Endometrial microvascular endothelial cells (primary cell): ENCODE results near the gene MYL9. TPM values are rescaled to one million over a fixed set of nuclear protein-coding genes. Genes with fewer than 3 reads are reported as not detected.
"Not testable (repeated sequence)": the region's sequence is repeated elsewhere in the genome, so short reads cannot be mapped to it uniquely, and the experiment has no call there.

ENCODE experiments used
- in situ Hi-C: cut with HindIII; loops from 2 replicates; pipeline ENCODE4 v1.10.0; 2017; ENCODE audit warnings: low sequenced_read_pairs, low pct_unique_long_range_greater_than_20kb; ENCODE audit errors: inconsistent ontology term
- total RNA-seq: library from RNA; depleted of rRNA; stranded (reverse); fragments of >200 nt; gene quantifications from one replicate; pipeline ENCODE4 v1.2.3, GENCODE V29; 2015; ENCODE audit errors: inconsistent ontology term

Gene MYL9
- total RNA-seq, 1 donor from 2014 or later, result 45.0 TPM

DNA sequence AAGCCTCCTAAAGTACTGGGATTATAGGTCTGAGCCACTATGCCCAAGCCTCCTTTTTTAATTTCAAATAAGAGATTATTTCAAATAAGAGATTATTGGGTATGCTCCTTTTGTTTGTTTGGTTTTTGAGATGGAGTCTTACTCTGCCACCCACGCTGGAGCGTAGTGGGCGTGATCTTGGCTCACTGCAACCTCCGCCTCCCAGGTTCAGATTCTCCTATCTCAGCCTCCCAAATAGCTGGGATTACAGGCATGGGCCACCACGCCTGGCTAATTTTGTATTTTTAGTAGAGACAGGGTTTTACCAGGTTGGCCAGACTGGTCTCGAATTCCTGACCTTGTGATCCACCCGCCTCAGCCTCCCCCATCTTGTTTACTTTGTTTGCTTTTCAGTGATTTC lies 18.9 kb upstream of the MYL9 start:
- in situ Hi-C loops, result not testable (repeated sequence)

GRCh38 chr20:36523341-36523740 lies 18.0 kb upstream of the MYL9 start:
- in situ Hi-C loops, result no loop called here

DNA sequence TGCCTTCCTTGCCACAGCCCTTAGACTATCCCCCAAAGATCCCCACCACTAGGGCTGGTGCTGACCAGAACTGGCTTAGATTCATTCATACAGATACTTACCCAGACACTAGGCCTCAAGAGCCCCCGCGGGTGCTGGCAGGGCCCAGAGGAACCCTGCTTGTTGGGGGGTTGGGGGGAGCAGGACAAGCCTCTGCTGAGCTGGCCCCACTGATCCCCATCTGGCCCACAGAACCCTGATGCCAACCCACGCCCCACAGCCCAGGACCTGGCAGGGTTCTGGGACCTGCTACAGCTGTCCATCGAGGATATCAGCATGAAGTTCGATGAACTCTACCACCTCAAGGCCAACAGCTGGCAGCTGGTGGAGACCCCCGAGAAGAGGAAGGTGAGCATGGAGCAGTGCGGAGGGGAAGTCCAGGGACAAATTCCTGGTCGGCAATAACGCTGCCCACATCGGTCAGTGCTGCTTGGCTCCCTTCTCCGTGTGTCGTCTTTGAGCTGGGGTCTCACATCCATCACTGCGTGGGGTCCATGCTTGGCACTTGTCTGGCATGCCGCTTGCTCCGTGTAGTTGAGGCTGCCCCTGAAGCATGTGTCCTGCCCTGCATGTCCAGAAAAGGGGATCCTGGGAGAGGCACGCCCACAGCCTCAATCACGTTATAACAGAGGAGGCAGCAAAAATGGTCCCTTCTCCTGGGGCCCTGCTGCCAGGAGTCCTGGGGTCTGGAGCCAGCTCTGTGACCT lies 15.5 kb upstream of the MYL9 start:
- in situ Hi-C loops, result no loop called here

- in situ Hi-C loops, result no loop called here
These were observed 14.8 kb upstream of the MYL9 start for GRCh38 chr20:36526521-36527011.

GRCh38 chr20:36527331-36528125 lies 13.8 kb upstream of the MYL9 start:
- in situ Hi-C loops, result no loop called here

DNA sequence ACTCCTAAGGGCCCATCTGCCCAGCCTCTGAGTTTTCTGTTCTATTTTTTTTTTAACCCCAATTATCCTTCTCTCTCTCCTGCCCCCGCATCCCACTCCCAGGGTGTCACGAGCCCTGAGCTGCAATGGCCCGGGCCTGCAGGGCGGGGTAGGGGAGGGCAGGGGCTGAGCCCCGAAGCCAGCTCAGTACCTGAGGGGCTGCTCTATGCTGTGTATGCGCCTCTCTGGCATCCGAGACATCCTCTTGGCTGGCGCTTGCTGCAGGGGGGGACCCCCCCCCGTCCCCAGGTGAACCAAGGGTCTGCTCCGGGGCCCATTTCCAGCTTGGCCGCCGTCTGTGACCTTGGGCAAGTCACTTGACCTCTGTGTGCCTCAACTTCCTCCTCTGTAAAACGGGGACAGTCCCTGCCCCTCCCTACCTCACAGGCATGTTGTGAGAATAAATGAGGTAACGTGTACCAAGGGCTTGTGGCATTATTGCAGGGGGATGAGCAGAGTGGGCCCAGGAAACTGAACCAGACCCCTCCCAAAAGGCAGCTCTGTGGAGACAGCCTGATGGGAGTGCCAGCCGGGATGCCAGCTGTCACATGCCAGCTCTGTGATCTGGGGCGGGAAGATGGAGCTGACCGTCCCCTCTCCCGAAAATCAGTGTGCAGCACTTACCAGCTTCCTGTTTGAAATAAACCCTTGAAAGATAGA lies 13.0 kb upstream of the MYL9 start:
- in situ Hi-C loops, result no loop called here

- in situ Hi-C loops, result no loop called here
These were observed 12.4 kb upstream of the MYL9 start for GRCh38 chr20:36528875-36529417.

- in situ Hi-C loops, result no loop called here
These were observed 8.9 kb upstream of the MYL9 start for GRCh38 chr20:36532388-36532787.

GRCh38 chr20:36532822-36533221 lies 8.5 kb upstream of the MYL9 start:
- in situ Hi-C loops, result no loop called here

DNA sequence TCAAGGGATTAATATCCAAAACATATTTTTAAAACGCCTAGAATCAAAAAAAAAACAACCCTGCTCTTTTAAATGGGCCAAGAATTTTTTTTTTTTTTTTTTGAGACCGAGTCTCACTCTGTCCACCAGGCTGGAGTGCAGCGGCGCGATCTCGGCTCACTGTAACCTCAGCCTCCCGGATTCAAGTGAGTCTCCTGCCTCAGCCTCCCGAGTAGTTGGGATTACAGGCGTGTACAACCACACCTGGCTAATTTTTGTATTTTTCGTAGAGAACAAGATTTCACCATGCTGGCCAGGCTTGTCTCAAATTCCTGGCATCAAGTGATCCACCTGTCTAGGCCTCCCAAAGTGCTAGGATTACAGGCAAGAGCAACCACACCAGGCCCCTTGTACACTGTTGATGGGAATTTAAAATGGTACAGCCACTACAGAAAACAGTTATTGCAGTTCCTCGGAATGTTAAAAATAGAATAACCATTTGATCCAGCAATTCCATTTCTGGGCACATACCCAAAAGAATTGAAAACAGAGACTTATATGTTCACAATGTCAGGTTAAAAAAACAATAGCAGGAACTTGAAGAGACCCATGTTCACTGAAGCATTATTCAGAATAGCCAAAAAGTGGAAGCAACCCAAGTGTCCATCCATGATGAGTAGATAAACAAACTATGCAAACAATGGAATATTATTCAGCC lies 3.1 kb upstream of the MYL9 start:
- in situ Hi-C loops, result no loop called here

DNA sequence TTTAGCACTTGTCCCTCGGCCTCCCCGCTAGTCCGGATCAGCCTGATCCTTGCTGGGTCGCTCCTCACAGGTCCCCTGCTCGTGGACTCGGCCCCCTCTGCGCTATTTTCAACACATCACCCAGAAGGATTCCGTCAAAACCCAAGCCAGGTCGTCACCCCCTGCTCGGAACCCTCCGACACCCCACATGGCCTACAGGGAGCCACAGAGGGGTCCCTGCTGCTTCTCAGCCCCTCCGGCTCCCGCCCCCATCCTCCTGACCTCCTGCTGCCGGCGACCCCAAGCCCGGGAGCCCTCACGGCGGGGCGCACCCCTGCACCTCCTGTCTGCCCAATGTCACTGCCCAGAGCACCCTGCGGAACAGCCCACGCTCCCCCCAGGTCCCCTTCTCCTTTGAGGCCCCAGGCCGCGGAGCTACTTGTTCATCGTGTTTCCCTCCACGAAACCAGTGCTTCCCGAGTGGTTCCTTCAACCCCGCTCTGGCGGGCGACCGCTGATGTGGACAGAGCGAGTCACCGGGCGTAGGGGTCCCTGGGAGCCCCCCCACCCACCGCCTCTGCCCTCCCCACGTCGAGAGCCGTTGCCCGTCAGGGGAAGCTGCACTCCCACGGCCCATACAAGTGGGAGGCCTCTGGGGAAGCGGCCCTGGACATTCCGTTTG lies 638 bp upstream of the MYL9 start:
- in situ Hi-C loops, result no loop called here

- in situ Hi-C loops, result no loop called here
These were observed 609 bp downstream of the MYL9 start for GRCh38 chr20:36541768-36542488.

- in situ Hi-C loops, result no loop called here
These were observed 1.3 kb downstream of the MYL9 start for GRCh38 chr20:36542516-36543183.

DNA sequence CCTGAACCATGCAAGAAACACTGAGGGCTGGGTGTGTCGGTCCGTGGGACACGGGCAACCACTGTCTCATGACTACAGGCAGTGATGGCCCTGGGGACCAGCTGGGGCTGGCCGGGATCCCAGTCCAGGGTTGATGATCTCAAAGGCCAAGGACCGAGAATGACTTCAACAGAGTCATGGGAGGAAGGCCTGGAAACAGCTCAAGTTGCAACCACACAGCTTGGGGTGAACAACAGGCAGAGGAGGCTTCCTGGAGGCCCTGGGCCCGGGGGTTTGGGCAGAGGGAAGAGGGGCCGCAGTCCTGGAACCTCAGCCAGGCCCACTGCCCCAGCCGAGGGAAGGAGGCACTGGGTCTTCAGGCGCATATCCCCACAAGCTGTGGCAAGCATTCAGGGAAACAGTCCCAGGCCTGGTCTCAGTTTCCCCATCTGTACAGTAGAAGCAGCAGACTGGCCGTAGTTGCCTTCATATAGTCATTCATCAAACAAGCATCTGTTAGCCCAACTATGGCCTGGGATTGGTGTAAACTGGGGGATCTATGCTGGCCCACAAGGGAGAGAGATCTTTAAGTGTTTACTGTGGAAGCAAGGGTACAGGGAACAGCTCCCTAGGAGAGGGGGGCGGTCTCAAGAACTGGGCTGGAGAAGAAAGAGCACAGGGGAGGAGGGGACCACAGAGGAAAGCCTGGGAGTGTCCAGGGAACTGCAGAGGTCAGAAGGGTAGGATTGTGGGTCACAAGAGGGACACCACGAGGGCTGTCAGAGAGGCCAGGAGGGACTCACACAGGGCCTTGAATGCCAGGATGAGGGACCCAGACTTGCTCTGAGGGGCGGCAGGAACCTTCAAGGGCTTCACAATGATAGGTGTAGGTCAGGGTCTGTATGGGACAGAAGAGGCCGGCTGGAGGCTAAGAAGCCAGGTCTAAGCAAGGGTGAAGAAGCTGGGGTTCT lies 2.1 kb downstream of the MYL9 start:
- in situ Hi-C loops, result no loop called here

DNA sequence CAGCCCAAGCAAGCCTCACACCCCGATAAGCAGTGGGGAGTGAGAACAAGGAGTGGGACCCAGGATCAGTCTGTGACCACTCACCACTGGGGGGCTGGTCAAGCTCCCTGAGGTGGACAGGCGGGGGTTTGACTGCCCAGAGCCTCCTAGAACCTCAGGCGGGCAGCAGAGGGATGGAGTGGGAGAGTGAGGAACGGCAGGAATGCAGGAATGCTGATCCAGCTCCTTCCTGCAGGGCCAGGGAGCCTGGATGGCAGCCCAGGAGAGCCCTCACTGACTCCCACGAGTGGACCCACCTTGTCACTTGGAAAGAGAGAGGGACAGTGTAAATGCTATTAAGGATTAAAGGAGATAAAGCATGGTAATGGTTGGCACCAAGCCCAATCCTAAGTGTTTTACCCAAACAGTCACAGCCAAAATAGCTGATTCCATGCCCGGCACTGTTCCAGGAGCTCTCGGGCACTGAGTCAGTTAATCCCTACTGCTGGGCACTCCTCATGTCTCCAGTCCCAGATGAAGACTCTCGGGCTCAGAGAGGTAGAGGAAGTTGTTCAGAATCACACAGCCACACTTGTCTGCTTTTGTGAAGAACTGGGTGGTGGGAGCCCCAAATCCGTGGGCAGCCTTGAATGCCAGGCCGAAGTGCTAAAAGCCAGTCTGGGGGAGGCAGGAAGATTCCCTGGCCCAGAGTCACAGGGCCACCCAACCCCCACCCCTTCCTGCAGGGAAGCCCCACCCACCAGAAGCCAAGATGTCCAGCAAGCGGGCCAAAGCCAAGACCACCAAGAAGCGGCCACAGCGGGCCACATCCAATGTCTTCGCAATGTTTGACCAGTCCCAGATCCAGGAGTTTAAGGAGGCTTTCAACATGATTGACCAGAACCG lies 3.1 kb downstream of the MYL9 start:
- in situ Hi-C loops, result no loop called here
